Thoracic aorta (tissue), 2 donors: ENCODE results near the gene DYSF. TPM values are rescaled to one million over a fixed set of nuclear protein-coding genes. Genes with fewer than 3 reads are reported as not detected.

ENCODE experiments used
- ATAC-seq: fragments of 150-250 bp; one replicate; pipeline ENCODE4 v1.8.0; 2017; ENCODE audit warnings: low read depth; ENCODE audit not compliant: insufficient number of reproducible peaks, low FRiP score
- DNase-seq: peaks from one replicate; pipeline ENCODE4 v3.0.0-alpha.2; 2020; ENCODE audit warnings: low spot score
- H3K27ac ChIP-seq, 2 donors: fragments of 200-600 bp; sonication (generic); 1 replicate in 1 of 2; 2 replicates in 1 of 2; pipeline ENCODE4 v1.5.1; 2016; ENCODE audit warnings: mild to moderate bottlenecking in 2 of 2, moderate library complexity in 2 of 2
- H3K27me3 ChIP-seq: fragments of 200-600 bp; sonication (generic); replicated peaks from 2 replicates; pipeline ENCODE4 v1.6.0; 2016; ENCODE audit warnings: mild to moderate bottlenecking; ENCODE audit not compliant: insufficient read depth
- H3K36me3 ChIP-seq: fragments of 200-600 bp; sonication (generic); one replicate; pipeline ENCODE4 v1.5.1; 2016
- H3K4me1 ChIP-seq, 2 donors: fragments of 200-600 bp; sonication (generic); 1 replicate in 1 of 2; 2 replicates in 1 of 2; pipeline versions ENCODE4 v1.5.1 to v1.6.0; 2016; ENCODE audit warnings: low read depth in 2 of 2, mild to moderate bottlenecking in 1 of 2; ENCODE audit not compliant: control insufficient read depth in 1 of 2
- H3K4me3 ChIP-seq: fragments of 200-600 bp; sonication (generic); 2 replicates; pipeline ENCODE4 v1.5.1; 2016; ENCODE audit warnings: mild to moderate bottlenecking
- H3K9me3 ChIP-seq: fragments of 200-600 bp; sonication (generic); 2 replicates; pipeline ENCODE4 v1.5.1; 2016
- total RNA-seq, 2 donors: library from RNA; depleted of rRNA; stranded (reverse); fragments of >200 nt; gene quantifications; one replicate each; pipeline versions ENCODE4 v1.1.0 to v1.2.3, GENCODE V29; 2016
- TF ChIP-seq, protein P1 (sequence below): fragments of 200-600 bp; sonication (generic); IDR thresholded peaks from one replicate; pipeline ENCODE4 v1.5.1; 2019; ENCODE audit warnings: antibody characterized with exemption

The DYSF gene
- total RNA-seq, 2 donors from 2014 or later, result 13.0 to 15.2 TPM

DNA sequence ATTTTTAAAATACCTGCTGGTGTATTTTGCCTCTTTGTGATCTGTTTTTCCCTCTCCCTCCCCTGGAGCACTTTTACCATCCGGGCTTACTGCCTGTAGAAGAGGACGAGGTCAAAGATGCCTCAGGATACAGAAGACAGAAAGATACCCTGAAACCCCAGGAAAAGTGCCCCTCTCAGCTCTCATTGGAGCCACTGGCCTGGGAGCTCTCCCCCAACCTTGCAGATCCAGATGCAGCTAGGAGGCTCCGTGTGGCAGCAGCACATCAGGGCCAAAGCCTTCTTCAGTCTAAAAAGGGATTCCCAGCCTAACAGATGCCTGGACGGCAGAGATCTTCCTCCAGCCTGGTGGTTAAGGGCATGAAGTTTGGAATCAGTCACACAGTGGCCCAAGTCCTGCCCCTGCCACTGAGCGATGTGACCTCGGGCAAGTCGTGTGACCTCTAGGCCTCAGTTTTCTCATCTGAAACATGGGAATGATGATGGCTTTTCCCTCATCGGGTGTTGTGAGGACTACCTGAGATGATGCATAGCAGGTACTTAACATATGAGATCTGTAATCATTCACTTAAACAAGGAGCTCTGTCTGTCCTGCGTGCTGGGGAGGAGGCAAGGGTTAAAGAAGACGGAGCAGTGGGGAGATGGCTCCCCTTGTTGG, 239.4 kb downstream of the DYSF start:
- Histone ChIP-seq H3K4me3 (no peak overlapping the region), H3K27ac (no peak overlapping the region), H3K36me3 (no peaks in the 10 kb centered on the region), H3K4me1 (peaks cover 0 to 31% of the 10 kb centered on the region in 2 donors), H3K27me3 (no peaks in the 10 kb centered on the region), H3K9me3 (no peaks in the 10 kb centered on the region)
- TF ChIP-seq, protein P1, sequence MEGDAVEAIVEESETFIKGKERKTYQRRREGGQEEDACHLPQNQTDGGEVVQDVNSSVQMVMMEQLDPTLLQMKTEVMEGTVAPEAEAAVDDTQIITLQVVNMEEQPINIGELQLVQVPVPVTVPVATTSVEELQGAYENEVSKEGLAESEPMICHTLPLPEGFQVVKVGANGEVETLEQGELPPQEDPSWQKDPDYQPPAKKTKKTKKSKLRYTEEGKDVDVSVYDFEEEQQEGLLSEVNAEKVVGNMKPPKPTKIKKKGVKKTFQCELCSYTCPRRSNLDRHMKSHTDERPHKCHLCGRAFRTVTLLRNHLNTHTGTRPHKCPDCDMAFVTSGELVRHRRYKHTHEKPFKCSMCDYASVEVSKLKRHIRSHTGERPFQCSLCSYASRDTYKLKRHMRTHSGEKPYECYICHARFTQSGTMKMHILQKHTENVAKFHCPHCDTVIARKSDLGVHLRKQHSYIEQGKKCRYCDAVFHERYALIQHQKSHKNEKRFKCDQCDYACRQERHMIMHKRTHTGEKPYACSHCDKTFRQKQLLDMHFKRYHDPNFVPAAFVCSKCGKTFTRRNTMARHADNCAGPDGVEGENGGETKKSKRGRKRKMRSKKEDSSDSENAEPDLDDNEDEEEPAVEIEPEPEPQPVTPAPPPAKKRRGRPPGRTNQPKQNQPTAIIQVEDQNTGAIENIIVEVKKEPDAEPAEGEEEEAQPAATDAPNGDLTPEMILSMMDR, result no peak
- no peak for DNase-seq
- ATAC-seq, result no peak

DNA sequence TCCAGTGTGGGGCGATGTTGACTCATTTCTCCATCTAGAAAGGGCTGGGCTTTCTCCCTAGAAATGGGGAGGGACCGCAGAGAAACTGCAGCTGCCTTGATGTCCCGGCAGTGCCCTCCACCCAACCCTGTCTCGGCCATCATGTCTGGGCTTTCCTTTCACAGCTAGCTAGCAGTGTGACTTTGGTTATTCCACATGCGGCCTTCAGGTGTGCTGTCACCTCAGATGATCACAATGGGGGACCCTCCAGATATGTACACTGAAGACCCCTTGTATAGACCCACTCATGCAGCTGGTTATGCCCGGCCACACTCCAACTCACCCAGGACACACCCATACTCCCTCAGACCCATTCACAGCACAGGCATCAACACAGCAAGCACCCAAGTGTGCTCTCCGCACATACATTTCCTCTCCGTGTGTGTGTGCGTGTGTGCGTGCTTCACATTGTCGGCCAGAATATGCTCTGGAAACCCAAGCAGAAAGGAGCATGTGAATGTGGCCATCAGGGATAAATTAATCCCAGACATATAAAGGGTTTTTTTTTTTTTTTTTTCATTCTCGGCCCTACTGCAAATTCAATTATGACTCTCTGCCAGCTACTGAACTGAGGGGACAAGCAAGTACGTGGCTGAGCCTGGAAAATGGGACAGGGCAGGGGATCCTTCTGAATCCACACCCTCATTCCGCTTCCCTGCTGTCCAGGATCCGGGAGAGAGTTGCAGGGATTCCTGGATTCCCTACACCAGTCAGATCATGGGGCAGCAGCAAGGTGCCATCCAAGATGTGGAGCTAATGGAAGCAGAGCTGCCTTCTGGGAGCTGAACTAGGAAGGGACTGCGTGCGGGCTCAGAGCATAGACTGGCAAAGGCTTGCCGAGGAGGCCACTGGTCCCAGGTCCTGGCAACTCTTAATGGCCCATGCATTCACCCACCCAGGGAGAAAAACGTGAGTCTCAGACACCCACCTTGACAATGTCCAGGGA, 240.2 kb downstream of the DYSF start:
- Histone ChIP-seq H3K27ac (no peak overlapping the region), H3K4me3 (no peak overlapping the region), H3K4me1 (peaks cover 0 to 31% of the 10 kb centered on the region in 2 donors), H3K36me3 (no peaks in the 10 kb centered on the region), H3K27me3 (no peaks in the 10 kb centered on the region), H3K9me3 (no peaks in the 10 kb centered on the region)
- TF ChIP-seq, protein P1, result no peak
- ATAC-seq (no peak), DNase-seq (no peak)

DNA sequence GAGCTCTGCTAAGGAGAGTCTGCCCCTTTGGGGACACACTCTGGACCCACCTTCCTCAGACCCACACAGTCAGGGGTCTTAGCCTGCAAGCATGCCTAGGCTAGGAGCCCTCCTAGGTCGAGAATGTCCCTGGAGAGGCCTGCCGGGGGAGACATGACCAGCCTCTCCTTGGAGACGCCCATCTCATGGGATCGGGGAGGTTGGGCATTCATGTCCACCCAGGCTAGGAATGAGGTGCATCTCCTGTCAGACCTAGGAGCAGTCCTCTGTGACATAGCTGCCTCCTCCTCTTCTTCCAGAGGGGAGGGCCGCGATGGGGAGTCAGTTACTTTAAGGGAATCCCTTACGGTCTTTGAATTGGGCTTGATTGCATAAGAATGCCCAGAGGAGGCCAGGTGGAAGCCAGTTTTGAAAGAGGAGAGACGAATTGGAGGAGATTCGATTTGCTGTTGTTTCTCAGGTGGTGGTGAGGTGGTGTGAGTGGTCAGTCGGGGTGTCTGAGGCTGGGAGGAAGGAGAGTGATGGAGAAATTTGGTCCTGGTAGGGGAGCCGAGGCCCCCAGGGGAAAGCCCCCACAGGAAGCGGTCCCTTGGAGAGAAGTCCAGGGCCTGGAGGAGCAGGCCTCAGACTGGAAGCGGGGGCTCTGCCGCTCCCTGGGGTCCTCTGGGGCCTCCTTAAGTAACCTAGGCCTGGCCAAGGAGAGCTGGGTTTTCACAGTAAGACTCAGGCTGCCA, 241.3 kb downstream of the DYSF start:
- no peaks in the 10 kb centered on the region for H3K36me3 ChIP-seq
- H3K27ac ChIP-seq, result no peak overlapping the region
- H3K9me3 ChIP-seq, result no peaks in the 10 kb centered on the region
- DNase-seq, result no peak
- TF ChIP-seq, protein P1, result no peak
- H3K4me3 ChIP-seq, result no peak overlapping the region
- peaks cover 0 to 29% of the 10 kb centered on the region in 2 donors for H3K4me1 ChIP-seq
- H3K27me3 ChIP-seq, result no peaks in the 10 kb centered on the region
- no peak for ATAC-seq

DNA sequence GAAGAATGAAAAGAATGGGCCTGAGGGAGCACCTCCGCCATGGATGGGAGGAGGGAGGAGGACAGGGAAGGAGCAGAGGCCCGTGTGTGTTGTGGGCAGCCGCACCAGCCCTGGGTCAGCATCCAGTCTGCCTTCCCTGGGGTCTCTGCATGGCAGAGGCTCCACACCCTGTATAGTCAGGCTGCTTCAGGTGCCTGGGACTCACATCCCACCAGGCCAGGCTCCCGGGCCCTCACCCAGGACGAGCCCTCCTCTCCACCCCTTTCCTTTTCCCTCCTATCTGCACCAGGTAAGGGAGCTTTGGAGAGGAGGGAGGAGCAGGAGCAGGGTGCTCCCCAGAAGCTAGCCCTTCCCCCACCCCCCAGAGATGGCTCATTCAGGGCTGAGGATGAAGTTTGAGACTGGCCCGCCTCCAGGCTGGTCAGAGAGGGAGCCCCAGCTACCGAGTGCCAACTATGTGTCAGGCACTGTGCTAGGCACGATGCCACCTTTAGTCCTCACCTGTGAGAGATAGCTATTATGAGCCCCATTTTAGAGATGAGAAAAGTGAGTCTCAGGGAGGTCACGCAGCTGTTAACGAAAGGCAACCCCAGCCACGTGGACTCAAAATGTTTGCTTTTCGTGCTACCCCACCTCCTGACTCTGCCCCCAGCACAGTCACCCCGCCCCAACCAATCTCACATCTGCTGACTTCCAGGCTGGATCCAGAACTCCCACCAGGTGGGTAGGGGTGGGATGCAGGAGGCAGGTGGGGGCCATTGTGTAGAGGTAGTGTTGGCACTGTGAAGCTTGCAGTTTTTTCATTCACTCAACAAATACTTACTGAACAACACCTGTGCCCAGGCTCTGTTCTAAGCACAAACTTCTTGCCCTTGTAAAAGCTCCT, 242.1 kb downstream of the DYSF start:
- Histone ChIP-seq H3K9me3 (no peaks in the 10 kb centered on the region), H3K4me3 (no peak overlapping the region), H3K36me3 (no peaks in the 10 kb centered on the region), H3K4me1 (peaks cover 4 to 36% of the 10 kb centered on the region in 2 donors), H3K27me3 (no peaks in the 10 kb centered on the region), H3K27ac (no peak overlapping the region)
- TF ChIP-seq, protein P1, result no peak
- ATAC-seq, result no peak
- no peak for DNase-seq
